HepG2 (cell line): Measurements from ENCODE around the gene FOLR3. TPM values are rescaled to one million over a fixed set of nuclear protein-coding genes. Genes with fewer than 3 reads are reported as not detected.
A peak's percentile ranks its signal among the peaks of the same experiment; 100 is the strongest.
"Not testable (repeated sequence)": the region's sequence is repeated elsewhere in the genome, so short reads cannot be mapped to it uniquely, and the experiment has no call there.

ENCODE experiments used
- ATAC-seq: fragments of 200-7000 bp; cut with Tn5 transposase; 3 replicates; pipeline ENCODE4 v1.9.1; 2020; ENCODE audit warnings: mild to moderate bottlenecking, moderate library complexity
- BruUV-seq: library from RNA; stranded (reverse); fragments of 400-500 nt; replicated peaks from 2 replicates; lab custom pipeline; 2021; lab: Mats Ljungman, UMichigan
- CTCF ChIA-PET: fragments of 300-600 bp; formaldehyde crosslinking; extraction: SDS; loops from one replicate; lab custom pipeline; 2021; ENCODE audit warnings: low total read pairs, inconsistent platforms, low intra/inter-chr PET ratio; lab: Yijun Ruan, JAX
- POLR2A ChIA-PET: fragments of 350-600 bp; sonication (Branson Sonifier 250); formaldehyde crosslinking; loops from one replicate; lab custom pipeline; 2020; ENCODE audit warnings: antibody characterized with exemption, inconsistent platforms; lab: Yijun Ruan, JAX
- DNase-seq: peaks from one replicate; pipeline ENCODE4 v3.0.0-alpha.2; 2015; ENCODE audit warnings: low spot score
- FAIRE-seq: peaks from 3 replicates; lab custom pipeline; 2011; peaks lifted over from hg19 to GRCh38; lab: Jason Lieb, UNC
- H2AFZ ChIP-seq: one replicate; pipeline ENCODE4 v1.6.1; 2011; ENCODE audit warnings: low read length, inconsistent platforms
- H3K27ac ChIP-seq: fragments of 300-600 bp; 3 replicates; pipeline ENCODE4 v1.8.0; 2011; ENCODE audit warnings: mixed run types, mild to moderate bottlenecking, mixed read lengths, low read length, inconsistent platforms; ENCODE audit not compliant: insufficient read depth; ENCODE audit errors: extremely low read length
- H3K27me3 ChIP-seq, 2 experiments: fragments of 200-600 bp in 1 of 2; 2 replicates in 1 of 2; 3 replicates in 1 of 2; pipeline versions ENCODE4 v1.6.0 to v1.8.0; 2011; ENCODE audit warnings: low read length in 2 of 2, mild to moderate bottlenecking in 2 of 2, moderate library complexity in 2 of 2, inconsistent platforms in 1 of 2; ENCODE audit not compliant: insufficient read depth in 2 of 2, control insufficient read depth in 1 of 2
- H3K36me3 ChIP-seq, 2 experiments: fragments of 200-600 bp in 1 of 2; replicated peaks in 1 of 2; 2 replicates in 1 of 2; 3 replicates in 1 of 2; pipeline versions ENCODE4 v1.5.1 to v1.8.0; 2011; ENCODE audit warnings: low read length in 2 of 2, inconsistent platforms in 1 of 2; ENCODE audit not compliant: insufficient read depth in 2 of 2, control insufficient read depth in 1 of 2
- H3K4me1 ChIP-seq: 2 replicates; pipeline ENCODE4 v1.5.1; 2012; ENCODE audit warnings: low read length, inconsistent platforms; ENCODE audit not compliant: insufficient read depth
- H3K4me2 ChIP-seq: 2 replicates; pipeline ENCODE4 v1.6.0; 2011; ENCODE audit warnings: low read depth, low read length, inconsistent platforms
- H3K4me3 ChIP-seq, 3 experiments: fragments of 200-600 bp in 1 of 3; sonication (generic), shearing (Covaris generic) in 1 of 3; replicated peaks in 1 of 3; 2 replicates each; pipeline ENCODE4 v1.5.1; 2011 to 2016; ENCODE audit warnings: low read length in 3 of 3, inconsistent platforms in 2 of 3, low read depth in 2 of 3, mild to moderate bottlenecking in 2 of 3, control low read depth in 1 of 3, mixed read lengths in 1 of 3; ENCODE audit not compliant: insufficient read depth in 1 of 3
- H3K79me2 ChIP-seq: one replicate; pipeline ENCODE4 v1.6.1; 2011; ENCODE audit warnings: low read length, inconsistent platforms; ENCODE audit not compliant: insufficient read depth
- H3K9ac ChIP-seq: 2 replicates; pipeline ENCODE4 v1.6.0; 2011; ENCODE audit warnings: mild to moderate bottlenecking, low read depth, low read length, inconsistent platforms; ENCODE audit not compliant: insufficient read depth
- H3K9me3 ChIP-seq: 2 replicates; pipeline ENCODE4 v1.5.1; 2012; ENCODE audit warnings: mild to moderate bottlenecking, low read length
- H4K20me1 ChIP-seq: 2 replicates; pipeline ENCODE4 v1.6.0; 2011; ENCODE audit warnings: inconsistent platforms, mild to moderate bottlenecking, low read length, moderate library complexity; ENCODE audit not compliant: insufficient read depth
- CEBPB ChIP-seq: IDR thresholded peaks from 2 replicates; pipeline ENCODE4 v1.6.1; 2011; ENCODE audit warnings: low read depth, low read length, improper control_type of control experiment, borderline replicate concordance
- ELF4 ChIP-seq: sonication (generic); formaldehyde crosslinking; IDR thresholded peaks from 2 replicates; pipeline ENCODE4 v1.5.0; 2020; ENCODE audit warnings: missing genetic modification reagents, mild to moderate bottlenecking, moderate library complexity, borderline replicate concordance
- KDM6A ChIP-seq: IDR thresholded peaks from 2 replicates; pipeline ENCODE4 v1.6.1; 2016; ENCODE audit warnings: low read depth
- ZBTB20 ChIP-seq: sonication (generic); formaldehyde crosslinking; IDR thresholded peaks from 2 replicates; pipeline ENCODE4 v1.8.1; 2023; ENCODE audit warnings: missing genetic modification reagents, low read depth, mild to moderate bottlenecking, borderline replicate concordance
- WGBS: methylation state at CpG from one replicate; pipeline ENCODE4 v1.1.6; 2017; ENCODE audit warnings: low lambda C conversion rate; 5-methylcytosine and 5-hydroxymethylcytosine counted together
- in situ Hi-C: cut with HindIII; loops from 2 replicates; pipeline ENCODE4 v1.10.0; 2017; ENCODE audit warnings: low pct_unique_long_range_greater_than_20kb; ENCODE audit not compliant: extremely low pct_ligation_motif_present
- intact Hi-C: fragments of 100-400 bp; cut with micrococcal nuclease; formaldehyde crosslinking; loops from one replicate; pipeline ENCODE4 v1.10.0; 2022; ENCODE audit not compliant: unreplicated experiment
- polyA plus RNA-seq, 8 experiments: library from polyadenylated mRNA; depleted of rRNA in 3 of 8; stranded (reverse) in 7 of 8; unstranded in 1 of 8; fragments of >200 nt; fragmentation: Illumina TruSeq in 4 of 8; extraction: Trizol in 4 of 8; gene quantifications; 2 replicates each; pipeline versions ENCODE4 v1.2.1 to v1.2.3, GENCODE V29; 2011 to 2016; ENCODE audit warnings: low read depth in 4 of 8, missing spikeins in 1 of 8, mixed read lengths in 1 of 8; ENCODE audit not compliant: insufficient read depth in 1 of 8
- total RNA-seq, 5 experiments: library from RNA; depleted of rRNA; stranded (reverse); fragments of >200 nt; fragmentation: Illumina TruSeq; extraction: Trizol; gene quantifications; 2 replicates each; pipeline ENCODE4 v1.2.3, GENCODE V29; 2016; ENCODE audit warnings: low read depth in 1 of 5
- TF ChIP-seq, protein P1 (sequence below), 2 experiments: sonication (generic) in 1 of 2; formaldehyde crosslinking in 1 of 2; IDR thresholded peaks; 2 replicates each; pipeline versions ENCODE4 v1.4.0 to v1.6.1; 2018 to 2020; ENCODE audit warnings: missing genetic modification reagents in 2 of 2, borderline replicate concordance in 1 of 2, low read depth in 1 of 2, mild to moderate bottlenecking in 1 of 2, missing biosample characterization in 1 of 2

FOLR3 gene
- total and polyA plus RNA-seq, 2 of the 13 experiments (the other 11 are each of a cell fraction or from before 2014, with no cell fraction given) = not detected

DNA sequence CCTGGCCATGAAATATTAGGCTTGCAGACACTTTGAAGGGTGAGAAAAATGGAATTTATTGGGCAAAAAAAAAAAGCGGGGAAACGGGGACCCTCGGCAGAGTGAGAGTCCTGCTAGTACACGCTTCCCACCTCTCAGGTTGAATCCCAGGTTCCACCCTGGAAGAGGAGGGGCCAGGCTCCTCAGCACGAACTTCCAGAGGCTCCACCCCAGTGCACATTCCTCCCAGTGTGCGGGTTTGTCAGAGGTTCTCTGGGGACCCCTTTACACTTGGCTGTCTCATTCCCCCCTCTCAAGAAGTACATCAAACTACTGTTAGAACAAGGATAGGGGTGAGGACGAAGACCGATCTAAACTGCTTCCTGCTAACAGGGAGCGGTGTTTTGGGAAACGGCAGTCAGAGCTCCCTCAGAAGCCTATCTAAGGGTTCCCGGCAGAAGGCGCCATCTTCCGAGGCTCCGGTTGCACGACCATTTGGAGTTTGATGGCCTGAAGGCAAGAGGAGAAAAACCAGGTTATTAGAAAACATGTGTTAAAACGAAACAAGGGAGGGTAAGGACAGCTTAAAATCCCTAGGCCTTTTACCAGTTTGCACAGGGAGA lies 27.5 kb downstream of the FOLR3 start (continued):
- TF ChIP-seq, protein P1, sequence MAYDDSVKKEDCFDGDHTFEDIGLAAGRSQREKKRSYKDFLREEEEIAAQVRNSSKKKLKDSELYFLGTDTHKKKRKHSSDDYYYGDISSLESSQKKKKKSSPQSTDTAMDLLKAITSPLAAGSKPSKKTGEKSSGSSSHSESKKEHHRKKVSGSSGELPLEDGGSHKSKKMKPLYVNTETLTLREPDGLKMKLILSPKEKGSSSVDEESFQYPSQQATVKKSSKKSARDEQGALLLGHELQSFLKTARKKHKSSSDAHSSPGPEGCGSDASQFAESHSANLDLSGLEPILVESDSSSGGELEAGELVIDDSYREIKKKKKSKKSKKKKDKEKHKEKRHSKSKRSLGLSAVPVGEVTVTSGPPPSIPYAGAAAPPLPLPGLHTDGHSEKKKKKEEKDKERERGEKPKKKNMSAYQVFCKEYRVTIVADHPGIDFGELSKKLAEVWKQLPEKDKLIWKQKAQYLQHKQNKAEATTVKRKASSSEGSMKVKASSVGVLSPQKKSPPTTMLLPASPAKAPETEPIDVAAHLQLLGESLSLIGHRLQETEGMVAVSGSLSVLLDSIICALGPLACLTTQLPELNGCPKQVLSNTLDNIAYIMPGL (CRISPR knock-in tag; IDR thresholded peaks at IDR 0.05; ENCODE audit: borderline replicate concordance in 1 of 2, low read depth in 1 of 2) = no peak
- TF ChIP-seq ELF4 (CRISPR knock-in tag) (no peak), ZBTB20 (CRISPR knock-in tag) (no peak), KDM6A (CRISPR knock-in tag) (no peak), CEBPB (no peak)

DNA sequence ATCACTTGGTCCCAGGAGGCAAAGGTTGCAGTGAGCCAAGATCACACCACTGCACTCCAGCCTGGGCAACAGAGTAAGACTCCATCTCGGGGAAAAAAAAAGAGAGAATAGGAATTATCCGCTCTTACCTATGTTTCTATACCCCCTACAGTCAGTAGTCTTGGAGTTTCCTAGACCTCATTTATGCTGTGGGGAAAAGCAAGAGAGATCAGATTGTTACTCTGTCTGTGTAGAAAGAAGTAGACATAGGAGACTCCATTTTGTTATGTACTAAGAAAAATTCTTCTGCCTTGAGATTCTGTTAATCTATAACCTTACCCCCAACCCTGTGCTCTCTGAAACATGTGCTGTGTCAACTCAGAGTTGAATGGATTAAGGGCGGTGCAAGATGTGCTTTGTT lies 28.7 kb downstream of the FOLR3 start:
- H4K20me1 ChIP-seq, H3K9ac ChIP-seq, DNase-seq, POLR2A ChIA-PET, ATAC-seq, intact Hi-C loops, H3K79me2 ChIP-seq, CTCF ChIA-PET, H3K27ac ChIP-seq, H3K36me3 ChIP-seq, H3K4me1 ChIP-seq, FAIRE-seq, H3K27me3 ChIP-seq, H2AFZ ChIP-seq, BruUV-seq, H3K9me3 ChIP-seq, in situ Hi-C loops, H3K4me3 ChIP-seq: not testable (repeated sequence)
- 0 out of 2 replicates have a peak overlapping the region, but pooled peaks have one; percentile 7 for H3K4me2 ChIP-seq
- 94% methylated on average over 2 of the region's 3 CpGs for WGBS

DNA sequence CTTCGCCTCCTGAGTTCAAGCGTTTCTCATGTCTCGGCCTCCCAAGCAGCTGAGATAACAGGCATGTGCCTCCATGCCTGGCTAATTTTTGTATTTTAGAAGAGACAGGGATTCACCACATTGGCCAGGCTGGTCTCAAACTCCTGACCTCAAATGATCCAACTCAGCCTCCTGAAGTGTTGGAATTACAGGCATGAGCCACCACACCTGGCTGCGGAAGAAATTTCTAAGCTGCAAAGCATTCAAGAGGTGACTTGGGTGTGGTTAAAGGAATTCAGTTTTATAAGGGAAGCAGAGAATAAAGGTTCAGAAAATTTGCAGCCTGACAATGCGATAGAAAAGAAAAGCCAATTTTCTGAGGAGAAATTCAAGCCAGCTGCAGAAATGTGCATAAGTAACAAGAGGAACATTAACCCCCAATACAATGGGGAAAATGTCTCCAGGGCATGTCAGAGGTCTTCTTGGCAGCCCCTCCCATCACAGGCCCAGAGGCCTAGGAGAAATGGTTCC lies 33.6 kb downstream of the FOLR3 start:
- H3K4me2 ChIP-seq, H3K9ac ChIP-seq, H3K36me3 ChIP-seq, H4K20me1 ChIP-seq, H3K9me3 ChIP-seq, ATAC-seq, H3K27me3 ChIP-seq, H3K79me2 ChIP-seq, DNase-seq, H2AFZ ChIP-seq, BruUV-seq, CTCF ChIA-PET, H3K27ac ChIP-seq, POLR2A ChIA-PET, H3K4me3 ChIP-seq, in situ Hi-C loops, FAIRE-seq, intact Hi-C loops, H3K4me1 ChIP-seq: not testable (repeated sequence)
- 86% methylated on average over 5 of the region's 5 CpGs for WGBS

DNA sequence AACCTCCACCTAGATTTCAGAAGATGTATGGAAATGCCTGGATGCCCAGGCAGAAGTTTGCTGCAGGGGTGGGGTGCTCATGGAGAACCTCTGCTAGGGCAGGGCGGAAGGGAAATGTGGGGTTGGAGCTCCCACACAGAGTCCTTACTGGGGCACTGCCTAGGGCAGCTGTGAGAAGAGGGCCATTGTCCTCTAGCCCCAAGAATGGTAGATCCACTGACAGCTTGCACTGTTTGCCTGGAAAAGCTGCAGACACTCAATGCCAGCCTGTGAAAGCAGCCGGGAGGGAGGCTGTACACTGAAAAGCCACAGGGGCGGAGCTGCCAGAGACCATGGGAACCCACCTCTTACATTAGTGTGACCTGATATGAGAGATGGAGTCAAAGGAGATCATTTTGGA lies 34.2 kb downstream of the FOLR3 start:
- H3K79me2 ChIP-seq, H3K36me3 ChIP-seq, POLR2A ChIA-PET, H4K20me1 ChIP-seq, H3K9ac ChIP-seq, H3K4me3 ChIP-seq, H3K27me3 ChIP-seq, in situ Hi-C loops, H2AFZ ChIP-seq, CTCF ChIA-PET, H3K9me3 ChIP-seq, H3K27ac ChIP-seq, DNase-seq, ATAC-seq, BruUV-seq, intact Hi-C loops, H3K4me2 ChIP-seq, FAIRE-seq: not testable (repeated sequence)
- WGBS = no CpG with 5 or more reads among the region's 3 CpGs
- peaks cover 10% of the 10 kb centered on the region for H3K4me1 ChIP-seq
